Measurements from ENCODE around the gene NES.
"Not testable (repeated sequence)": the region's sequence is repeated elsewhere in the genome, so short reads cannot be mapped to it uniquely, and the experiment has no call there.

Gene NES

GRCh38 chr1:156644640-156645039 is 32.6 kb downstream of the NES start:
- FAIRE-seq, result no peak
- DNase-seq (ENCODE audit: low spot score), result no peak

GRCh38 chr1:156644146-156644545 is 33.1 kb downstream of the NES start:
- no peak for DNase-seq (ENCODE audit: low spot score)
- no peak for FAIRE-seq

GRCh38 chr1:156643778-156644092 is 33.5 kb downstream of the NES start:
- FAIRE-seq, result no peak
- DNase-seq (ENCODE audit: low spot score), result no peak

- FAIRE-seq, result no peak
- no peak for DNase-seq (ENCODE audit: low spot score)
Measured at GRCh38 chr1:156643049-156643777, 34.0 kb downstream of the NES start.

- DNase-seq (ENCODE audit: low spot score), result no peak
- no peak for FAIRE-seq
Measured at GRCh38 chr1:156642265-156643048, 34.8 kb downstream of the NES start.

GRCh38 chr1:156641761-156642264 is 35.4 kb downstream of the NES start, which contains the start of gene BCAN:
BCAN (plus strand) TSS chr1:156642117; CDS start chr1:156646055, 3,938 bp downstream.
- FAIRE-seq (no peak), DNase-seq (ENCODE audit: low spot score) (no peak)

GRCh38 chr1:156640842-156641706 is 36.1 kb downstream of the NES start:
- FAIRE-seq, result no peak
- DNase-seq (ENCODE audit: low spot score), result no peak

GRCh38 chr1:156639601-156640101 is 37.6 kb downstream of the NES start:
- no peak for DNase-seq (ENCODE audit: low spot score)

GRCh38 chr1:156638189-156638985 is 38.8 kb downstream of the NES start:
- FAIRE-seq, result no peak
- DNase-seq (ENCODE audit: low spot score), result no peak

More at GRCh38 chr1:156639601-156640101, 37.6 kb downstream of the NES start:
- FAIRE-seq, result no peak

- DNase-seq (ENCODE audit: low spot score), result no peak
- FAIRE-seq, result no peak
Measured at GRCh38 chr1:156632355-156632754, 44.9 kb downstream of the NES start.

GRCh38 chr1:156631152-156631551 is 46.1 kb downstream of the NES start:
- FAIRE-seq; DNase-seq (ENCODE audit: low spot score): not testable (repeated sequence)

GRCh38 chr1:156629823-156630449 is 47.3 kb downstream of the NES start:
- FAIRE-seq (no peak), DNase-seq (ENCODE audit: low spot score) (no peak)

GRCh38 chr1:156627313-156627880 is 49.8 kb downstream of the NES start:
- FAIRE-seq, result no peak
- peak; percentile 65 for DNase-seq (ENCODE audit: low spot score)

GRCh38 chr1:156626079-156626438 is 51.1 kb downstream of the NES start:
- FAIRE-seq, result no peak
- DNase-seq (ENCODE audit: low spot score), result no peak

GRCh38 chr1:156625436-156626078 is 51.6 kb downstream of the NES start:
- peak; percentile 61 for DNase-seq (ENCODE audit: low spot score)
- no peak for FAIRE-seq

GRCh38 chr1:156624814-156625435 is 52.3 kb downstream of the NES start:
- no peak for FAIRE-seq
- no peak for DNase-seq (ENCODE audit: low spot score)

- DNase-seq (ENCODE audit: low spot score), result peak; percentile 72
- FAIRE-seq, result no peak
Measured at GRCh38 chr1:156623946-156624813, 53.0 kb downstream of the NES start.
